SJCRH30 (cell line): Measurements from ENCODE around the gene SUZ12. TPM values are rescaled to one million over a fixed set of nuclear protein-coding genes. Genes with fewer than 3 reads are reported as not detected.
"Not testable (repeated sequence)": the region's sequence is repeated elsewhere in the genome, so short reads cannot be mapped to it uniquely, and the experiment has no call there.

Source experiments
- DNase-seq, 2 experiments: peaks; one replicate each; pipeline ENCODE4 v3.0.0-alpha.2; 2015 to 2020
- H3K27ac ChIP-seq: fragments of 250-450 bp; sonication (Bioruptor Pico); 2 replicates; pipeline ENCODE4 v1.5.1; 2020; ENCODE audit warnings: mild to moderate bottlenecking, moderate library complexity
- H3K27me3 ChIP-seq: fragments of 250-450 bp; sonication (Bioruptor Pico); 2 replicates; pipeline ENCODE4 v1.5.1; 2020; ENCODE audit warnings: mild to moderate bottlenecking, moderate library complexity
- H3K36me3 ChIP-seq: fragments of 250-450 bp; sonication (Bioruptor Pico); 2 replicates; pipeline ENCODE4 v1.5.1; 2020; ENCODE audit warnings: mild to moderate bottlenecking, moderate library complexity
- H3K4me1 ChIP-seq: fragments of 250-450 bp; sonication (Bioruptor Pico); 2 replicates; pipeline ENCODE4 v1.5.1; 2020; ENCODE audit warnings: mild to moderate bottlenecking, moderate library complexity
- H3K4me3 ChIP-seq: fragments of 250-450 bp; sonication (Bioruptor Pico); 2 replicates; pipeline ENCODE4 v1.5.1; 2020; ENCODE audit warnings: mild to moderate bottlenecking, moderate library complexity
- H3K9me3 ChIP-seq: fragments of 250-450 bp; sonication (Bioruptor Pico); replicated peaks from 2 replicates; pipeline ENCODE4 v1.5.1; 2020; ENCODE audit warnings: mild to moderate bottlenecking, moderate library complexity
- total RNA-seq: library from RNA; depleted of rRNA; stranded (reverse); fragments of >200 nt; shearing (Covaris generic); gene quantifications from 2 replicates; pipeline ENCODE4 v1.2.3, GENCODE V29; 2014; rRNA removed

The SUZ12 gene
- 47.0 and 55.5 TPM in 2 replicates for total RNA-seq

DNA sequence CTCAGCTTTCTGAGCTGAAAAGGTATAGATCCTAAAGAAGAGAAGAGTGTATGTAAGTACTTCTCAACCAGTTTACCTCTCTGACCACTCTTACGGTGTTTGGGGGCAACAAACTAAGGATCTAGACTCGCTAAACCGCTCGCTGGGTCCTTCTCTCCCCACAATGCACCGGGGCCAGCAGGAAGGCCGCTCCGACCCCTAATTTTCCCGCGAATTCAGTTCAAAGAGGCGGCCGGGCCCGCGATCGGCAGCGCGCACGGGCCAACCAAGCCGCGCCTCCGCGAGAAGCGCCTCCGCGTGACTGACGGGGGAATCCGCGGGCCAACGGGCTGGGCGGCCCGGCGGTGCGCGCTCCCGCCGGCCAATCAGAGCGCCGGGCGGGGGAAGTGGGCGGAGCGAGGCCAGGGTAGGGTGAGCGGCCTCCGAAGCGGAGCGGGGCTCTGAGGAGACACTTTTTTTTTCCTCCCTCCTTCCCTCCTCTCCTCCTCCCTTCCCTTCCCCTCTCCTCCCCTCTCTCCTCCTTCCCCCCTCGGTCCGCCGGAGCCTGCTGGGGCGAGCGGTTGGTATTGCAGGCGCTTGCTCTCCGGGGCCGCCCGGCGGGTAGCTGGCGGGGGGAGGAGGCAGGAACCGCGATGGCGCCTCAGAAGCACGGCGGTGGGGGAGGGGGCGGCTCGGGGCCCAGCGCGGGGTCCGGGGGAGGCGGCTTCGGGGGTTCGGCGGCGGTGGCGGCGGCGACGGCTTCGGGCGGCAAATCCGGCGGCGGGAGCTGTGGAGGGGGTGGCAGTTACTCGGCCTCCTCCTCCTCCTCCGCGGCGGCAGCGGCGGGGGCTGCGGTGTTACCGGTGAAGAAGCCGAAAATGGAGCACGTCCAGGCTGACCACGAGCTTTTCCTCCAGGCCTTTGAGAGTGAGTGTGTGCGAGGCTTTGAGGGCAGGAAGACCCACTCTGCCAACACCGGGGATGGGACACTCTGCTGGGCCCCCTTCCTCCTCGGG, at the start of gene SUZ12:
SUZ12 (plus strand) TSS at position 393 of the 995 bp plus-strand sequence; CDS start at position 633, 240 bp downstream.
- Histone ChIP-seq H3K27ac (peak within 1 kb of the TSS; percentile 81), H3K4me3 (peak within 1 kb of the TSS; percentile 99)
- DNase-seq = peak; percentile 85 to 89
- not testable (repeated sequence) for H3K9me3 ChIP-seq, H3K4me1 ChIP-seq, H3K36me3 ChIP-seq, H3K27me3 ChIP-seq

DNA sequence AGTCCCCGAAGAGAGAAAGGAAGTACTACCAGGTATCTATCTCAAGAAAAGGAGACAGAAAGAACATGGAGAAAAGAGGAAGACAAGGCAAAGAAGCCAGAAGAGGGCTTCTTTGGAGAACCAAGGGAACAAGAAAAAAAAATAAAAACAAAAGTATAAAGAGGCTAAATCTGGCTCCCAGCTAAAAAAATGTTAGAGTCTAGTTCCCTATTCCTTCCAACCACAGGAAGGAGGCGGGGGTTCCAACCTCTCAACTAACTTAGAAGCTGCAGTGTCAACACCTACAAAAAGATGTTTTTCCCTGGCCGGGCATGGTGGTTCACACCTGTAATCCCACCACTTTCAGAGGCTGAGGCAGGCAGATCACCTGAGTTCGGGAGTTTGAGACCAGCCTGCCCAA, 48.7 kb upstream of the SUZ12 start:
- no peaks in the 10 kb centered on the region for H3K27me3 ChIP-seq

DNA sequence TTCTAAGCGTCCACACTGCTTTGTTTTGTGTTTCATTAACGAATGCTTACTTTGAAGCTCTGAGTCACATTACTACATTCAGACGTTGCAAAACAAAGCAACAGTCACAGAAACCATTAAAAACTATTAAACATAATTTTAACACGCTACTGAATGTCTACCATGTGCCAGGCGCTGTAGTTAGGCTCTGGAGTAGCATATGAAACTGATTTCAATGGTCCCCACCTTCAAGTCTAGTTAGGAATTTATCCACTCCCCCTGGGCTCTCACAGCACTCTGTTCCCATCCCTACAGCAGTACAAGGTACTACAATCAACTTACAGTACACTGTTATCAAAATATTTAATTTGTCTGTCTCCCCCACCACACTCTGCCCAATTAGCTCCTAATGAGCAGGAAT, 35.9 kb upstream of the SUZ12 start:
- peak in 1 of 2 experiments; percentile 28 for DNase-seq
- H3K36me3 ChIP-seq = peaks cover 28% of the 10 kb centered on the region
- peak overlapping the region; percentile 74 for H3K4me3 ChIP-seq
- no peaks in the 10 kb centered on the region for H3K9me3 ChIP-seq
- peaks cover 4% of the 10 kb centered on the region; the same call in 1 of the 2 replicates for H3K4me1 ChIP-seq
- H3K27me3 ChIP-seq = no peaks in the 10 kb centered on the region
- peak overlapping the region; percentile 55 for H3K27ac ChIP-seq

More for the DNA sequence above, 48.7 kb upstream of the SUZ12 start:
- H3K9me3 ChIP-seq = no peaks in the 10 kb centered on the region
- no peaks in the 10 kb centered on the region for H3K4me1 ChIP-seq
- no peak overlapping the region for H3K27ac ChIP-seq
- peaks cover 87% of the 10 kb centered on the region for H3K36me3 ChIP-seq
- DNase-seq = no peak
- H3K4me3 ChIP-seq = no peak overlapping the region

- DNase-seq = no peak
- H3K9me3 ChIP-seq = no peaks in the 10 kb centered on the region
- H3K4me3 ChIP-seq = no peak overlapping the region
- H3K27me3 ChIP-seq = no peaks in the 10 kb centered on the region
- peaks cover 4% of the 10 kb centered on the region; the same call in 1 of the 2 replicates for H3K4me1 ChIP-seq
- H3K27ac ChIP-seq = no peak overlapping the region
- H3K36me3 ChIP-seq = peaks cover 14% of the 10 kb centered on the region
Observed at GRCh38 chr17:31902693-31903092, 34.1 kb upstream of the SUZ12 start.

GRCh38 chr17:31903401-31903800, 33.4 kb upstream of the SUZ12 start:
- Histone ChIP-seq H3K27me3 (no peaks in the 10 kb centered on the region), H3K4me1 (peaks cover 4% of the 10 kb centered on the region; the same call in 1 of the 2 replicates), H3K9me3 (no peaks in the 10 kb centered on the region), H3K36me3 (peaks cover 7% of the 10 kb centered on the region; the same call in 1 of the 2 replicates), H3K27ac (no peak overlapping the region), H3K4me3 (no peak overlapping the region)
- no peak for DNase-seq

DNA sequence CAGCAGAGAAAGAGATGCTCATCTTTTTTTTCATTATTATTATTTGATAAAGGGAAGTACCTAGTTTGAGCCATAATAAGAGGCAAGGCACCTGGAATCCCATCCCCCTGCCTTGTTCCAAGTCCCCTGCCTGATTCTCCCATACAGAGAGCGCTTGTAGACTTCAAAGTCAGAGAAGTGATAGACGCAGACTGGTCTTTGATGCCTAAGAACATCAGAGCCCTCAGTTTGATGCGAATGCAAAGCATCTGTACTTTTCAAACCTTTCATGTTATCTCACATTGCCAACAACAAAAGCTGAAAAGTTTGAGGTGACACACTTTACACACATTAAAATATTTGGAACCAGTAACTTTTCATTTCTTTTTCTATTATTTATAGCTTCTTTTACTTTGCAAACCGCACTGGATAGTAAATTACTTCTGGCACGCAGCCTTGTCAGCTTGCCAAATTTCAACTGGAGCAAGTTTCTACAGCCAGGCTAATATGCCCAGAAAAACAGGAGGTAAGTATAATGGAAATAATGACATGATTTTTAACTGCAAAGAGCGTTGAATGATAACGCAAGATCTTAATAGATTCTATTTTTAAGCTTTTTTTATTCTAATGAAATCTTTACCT, 29.4 kb upstream of the SUZ12 start:
- DNase-seq = peak in 1 of 2 experiments; percentile 42
- Histone ChIP-seq H3K4me1 (no peaks in the 10 kb centered on the region), H3K27ac (no peak overlapping the region), H3K36me3 (no peaks in the 10 kb centered on the region), H3K9me3 (no peaks in the 10 kb centered on the region), H3K4me3 (no peak overlapping the region), H3K27me3 (no peaks in the 10 kb centered on the region)

DNA sequence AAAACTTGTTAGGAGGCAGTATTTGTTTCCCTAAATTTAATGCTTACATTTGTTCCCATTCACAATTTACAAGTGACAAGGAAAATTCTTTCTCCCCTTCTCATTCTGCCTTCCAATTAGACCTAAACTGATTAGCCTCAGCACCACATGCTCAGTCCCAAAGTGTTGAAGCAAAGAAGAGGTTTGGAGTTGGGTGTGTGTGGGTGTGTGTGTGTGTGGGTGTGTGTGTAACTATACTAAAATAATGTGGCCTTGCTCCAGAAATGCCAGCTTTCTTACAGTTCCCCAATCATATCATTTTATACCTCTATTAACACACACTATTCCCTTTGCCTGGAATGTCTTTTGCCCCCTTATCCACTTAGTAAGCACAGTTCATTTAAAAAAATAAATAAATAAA, 28.4 kb upstream of the SUZ12 start:
- H3K9me3 ChIP-seq = no peaks in the 10 kb centered on the region
- H3K27me3 ChIP-seq = peaks cover 4% of the 10 kb centered on the region; the same call in 1 of the 2 replicates
- no peak overlapping the region for H3K4me3 ChIP-seq
- no peaks in the 10 kb centered on the region for H3K4me1 ChIP-seq
- no peaks in the 10 kb centered on the region for H3K36me3 ChIP-seq
- DNase-seq = no peak
- no peak overlapping the region for H3K27ac ChIP-seq

DNA sequence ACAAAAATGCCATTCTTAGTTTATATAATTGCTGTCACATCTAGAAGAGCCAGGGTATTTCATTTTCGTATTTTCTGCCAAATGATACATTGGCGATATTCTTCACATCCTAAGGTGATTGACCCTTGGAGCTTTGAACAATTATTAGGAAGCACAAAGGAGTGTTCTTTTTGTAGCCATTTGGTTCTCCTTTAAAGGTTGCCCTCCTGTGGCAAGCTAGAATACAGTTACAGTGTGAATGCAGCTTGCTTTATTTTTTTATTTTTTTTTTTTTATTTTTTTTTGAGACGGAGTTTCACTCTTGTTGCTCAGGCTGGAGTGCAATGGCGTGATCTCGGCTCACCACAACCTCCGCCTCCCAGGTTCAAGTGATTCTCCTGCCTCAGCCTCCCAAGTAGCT, 24.1 kb upstream of the SUZ12 start:
- H3K27me3 ChIP-seq, H3K27ac ChIP-seq, H3K9me3 ChIP-seq, H3K4me1 ChIP-seq, H3K36me3 ChIP-seq, H3K4me3 ChIP-seq, DNase-seq: not testable (repeated sequence)

DNA sequence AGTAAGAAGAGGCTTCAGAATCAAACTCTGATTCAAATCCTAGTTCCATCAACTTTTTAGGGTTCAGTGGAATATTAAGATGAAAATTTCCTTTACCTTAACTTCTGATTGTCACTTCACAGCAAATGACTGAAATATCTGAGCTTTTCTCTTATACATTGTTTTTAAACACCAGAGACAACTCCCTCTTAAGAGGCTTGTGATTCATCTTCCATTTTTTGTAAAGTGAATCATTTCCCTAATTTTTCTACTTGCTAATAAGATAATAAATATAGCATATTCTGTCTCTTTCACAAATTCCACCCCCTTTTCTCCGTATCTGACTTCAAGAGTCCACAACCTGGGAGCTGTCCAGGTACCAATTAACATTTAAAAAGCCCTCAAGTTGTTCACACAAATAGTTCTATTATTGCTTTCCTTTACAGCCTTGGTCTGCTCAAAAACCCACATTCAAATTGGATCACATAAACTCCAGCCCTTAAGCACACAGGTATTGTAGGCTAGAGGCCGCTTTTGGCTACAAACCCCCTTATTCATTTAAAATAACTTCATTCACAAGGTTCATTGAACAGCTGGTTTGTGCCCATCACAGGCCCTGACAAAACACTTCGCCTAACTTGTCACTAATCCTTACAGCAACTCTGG, 21.2 kb upstream of the SUZ12 start:
- peak in 1 of 2 experiments; percentile 23 for DNase-seq
- no peaks in the 10 kb centered on the region for H3K36me3 ChIP-seq
- no peak overlapping the region for H3K27ac ChIP-seq
- no peak overlapping the region for H3K4me3 ChIP-seq
- H3K4me1 ChIP-seq = no peaks in the 10 kb centered on the region
- H3K27me3 ChIP-seq = peaks cover 4% of the 10 kb centered on the region; the same call in 1 of the 2 replicates
- H3K9me3 ChIP-seq = no peaks in the 10 kb centered on the region; the same call in 1 of the 2 replicates

GRCh38 chr17:31916491-31917064, 20.2 kb upstream of the SUZ12 start:
- no peaks in the 10 kb centered on the region for H3K4me1 ChIP-seq
- no peak for DNase-seq
- H3K36me3 ChIP-seq = no peaks in the 10 kb centered on the region
- no peak overlapping the region for H3K27ac ChIP-seq
- H3K4me3 ChIP-seq = no peak overlapping the region
- peaks cover 4% of the 10 kb centered on the region; the same call in 1 of the 2 replicates for H3K27me3 ChIP-seq
- H3K9me3 ChIP-seq = no peaks in the 10 kb centered on the region; the same call in 1 of the 2 replicates

DNA sequence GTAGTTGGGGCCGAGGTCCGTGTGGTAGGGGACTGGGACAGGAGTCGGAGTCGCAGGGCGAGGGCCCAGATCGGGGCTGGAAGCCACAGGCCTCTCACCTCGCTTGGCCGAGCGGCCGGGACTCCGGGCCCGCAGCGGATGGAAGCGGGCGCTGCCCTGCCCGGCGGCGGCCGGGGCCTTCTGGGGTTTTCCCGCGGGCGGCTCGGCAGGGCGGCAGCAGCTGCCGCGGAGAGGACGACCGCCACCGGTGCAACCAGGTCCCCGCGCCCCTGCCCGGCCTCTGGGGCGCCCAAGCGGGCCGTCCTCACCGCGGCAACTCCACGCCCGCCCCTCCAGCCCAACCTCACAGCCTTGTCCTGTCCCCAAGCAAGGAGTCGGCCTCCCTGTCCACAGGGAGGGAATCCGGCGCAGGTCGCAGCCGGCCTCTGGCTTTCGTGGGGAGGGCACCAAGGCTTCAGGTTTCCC, 19.7 kb upstream of the SUZ12 start:
- H3K9me3 ChIP-seq = no peaks in the 10 kb centered on the region; the same call in 1 of the 2 replicates
- H3K36me3 ChIP-seq = no peaks in the 10 kb centered on the region
- H3K27ac ChIP-seq = no peak overlapping the region
- no peak for DNase-seq
- H3K4me3 ChIP-seq = no peak overlapping the region
- no peaks in the 10 kb centered on the region for H3K4me1 ChIP-seq
- H3K27me3 ChIP-seq = peaks cover 4% of the 10 kb centered on the region; the same call in 1 of the 2 replicates

DNA sequence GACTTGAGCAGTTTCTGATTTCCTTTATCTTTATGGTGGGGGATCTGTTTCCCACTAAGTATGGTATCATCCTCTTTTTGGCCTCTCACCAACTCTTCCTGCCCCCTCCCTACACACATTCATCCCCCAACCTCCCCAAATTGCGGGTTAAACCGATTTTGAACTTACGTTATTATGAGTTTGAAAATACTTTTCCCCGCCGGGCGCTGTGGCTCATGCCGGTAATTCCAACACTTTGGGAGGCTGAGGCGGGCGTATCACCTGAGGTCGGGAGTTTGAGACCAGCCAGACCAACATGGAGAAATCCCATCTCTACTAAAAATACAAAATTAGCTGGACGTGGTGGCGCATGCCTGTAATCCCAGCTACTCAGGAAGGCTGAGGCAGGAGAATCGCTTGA, 19.1 kb upstream of the SUZ12 start:
- DNase-seq, H3K4me3 ChIP-seq, H3K9me3 ChIP-seq, H3K36me3 ChIP-seq, H3K27me3 ChIP-seq, H3K4me1 ChIP-seq, H3K27ac ChIP-seq: not testable (repeated sequence)

DNA sequence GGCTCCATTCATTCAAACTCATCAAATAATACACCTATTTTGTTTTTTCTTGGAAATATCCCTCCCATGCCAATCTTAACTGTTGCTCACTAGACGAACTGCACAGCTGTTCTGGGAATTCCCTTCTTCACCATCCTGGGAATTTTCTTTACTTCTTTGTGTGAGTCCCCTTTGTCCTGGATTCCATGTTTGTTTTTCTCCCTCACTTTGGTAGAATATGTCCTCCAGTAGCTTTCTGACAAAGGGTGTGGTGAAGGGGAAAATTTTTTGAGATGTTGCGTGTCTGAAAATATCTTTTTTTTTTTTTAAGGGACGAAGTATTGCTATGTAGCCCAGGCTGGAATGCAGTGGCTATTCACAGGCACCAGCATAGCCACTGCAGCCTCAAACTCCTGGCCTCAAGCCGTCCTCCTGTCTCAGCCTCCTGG, 18.1 kb upstream of the SUZ12 start:
- H3K4me1 ChIP-seq = no peaks in the 10 kb centered on the region
- H3K4me3 ChIP-seq = no peak overlapping the region
- H3K27ac ChIP-seq = no peak overlapping the region
- peak in 1 of 2 experiments; percentile 43 for DNase-seq
- H3K27me3 ChIP-seq = no peaks in the 10 kb centered on the region; the same call in 1 of the 2 replicates
- H3K9me3 ChIP-seq = no peaks in the 10 kb centered on the region; the same call in 1 of the 2 replicates
- H3K36me3 ChIP-seq = no peaks in the 10 kb centered on the region
